Endodermal cell (in vitro differentiated cells): Measurements from ENCODE around the gene EFNA3. TPM values are rescaled to one million over a fixed set of nuclear protein-coding genes. Genes with fewer than 3 reads are reported as not detected.
A peak's percentile ranks its signal among the peaks of the same experiment; 100 is the strongest.

ENCODE experiments used
- DNase-seq: peaks from one replicate; pipeline ENCODE4 v3.0.0-alpha.2; 2017
- H3K27ac ChIP-seq: 2 replicates; pipeline ENCODE4 v1.5.1; 2013; ENCODE audit warnings: mild to moderate bottlenecking, low read depth, low read length, moderate library complexity
- H3K27me3 ChIP-seq: 2 replicates; pipeline ENCODE4 v1.6.1; 2013; ENCODE audit warnings: mild to moderate bottlenecking, low read length, moderate library complexity; ENCODE audit not compliant: insufficient read depth, control insufficient read depth, poor library complexity, severe bottlenecking
- H3K36me3 ChIP-seq: 2 replicates; pipeline ENCODE4 v1.7.0; 2013; ENCODE audit warnings: mild to moderate bottlenecking, low read length, moderate library complexity; ENCODE audit not compliant: control insufficient read depth, insufficient read depth
- H3K4me1 ChIP-seq: one replicate; pipeline ENCODE4 v1.7.0; 2013; ENCODE audit warnings: low read length; ENCODE audit not compliant: control insufficient read depth, insufficient read depth
- H3K4me3 ChIP-seq: 2 replicates; pipeline ENCODE4 v1.5.1; 2013; ENCODE audit warnings: mild to moderate bottlenecking, low read length, moderate library complexity
- H3K9ac ChIP-seq: 2 replicates; pipeline ENCODE4 v1.6.1; 2013; ENCODE audit warnings: mild to moderate bottlenecking, low read length, moderate library complexity; ENCODE audit not compliant: poor library complexity, severe bottlenecking; ENCODE audit errors: extremely low read depth
- H3K9me3 ChIP-seq: 2 replicates; pipeline ENCODE4 v1.6.1; 2013; ENCODE audit warnings: mild to moderate bottlenecking, low read length, moderate library complexity; ENCODE audit not compliant: control insufficient read depth
- H3K27ac Mint-ChIP-seq: 2 replicates; pipeline ENCODE4 v1.8.0; 2020; ENCODE audit warnings: mixed read lengths
- H3K27me3 Mint-ChIP-seq: 2 replicates; pipeline ENCODE4 v1.8.0; 2021; ENCODE audit warnings: mild to moderate bottlenecking, mixed read lengths; ENCODE audit not compliant: insufficient read depth
- H3K36me3 Mint-ChIP-seq: 2 replicates; pipeline ENCODE4 v1.8.0; 2020; ENCODE audit warnings: low read depth, mixed read lengths
- H3K4me1 Mint-ChIP-seq: 2 replicates; pipeline ENCODE4 v1.8.0; 2020; ENCODE audit warnings: mixed read lengths
- H3K4me3 Mint-ChIP-seq: 2 replicates; pipeline ENCODE4 v1.8.0; 2020; ENCODE audit warnings: mild to moderate bottlenecking, moderate library complexity, mixed read lengths
- H3K9me3 Mint-ChIP-seq: 2 replicates; pipeline ENCODE4 v1.8.0; 2020; ENCODE audit warnings: mild to moderate bottlenecking, mixed read lengths
- WGBS, 2 experiments: methylation state at CpG; one replicate each; pipeline versions ENCODE4 v1.1.5 to v1.1.7; 2013; ENCODE audit warnings: missing lambda C conversion rate in 2 of 2, mixed read lengths in 1 of 2; ENCODE audit not compliant: insufficient coverage in 1 of 2, insufficient read length in 1 of 2; 5-methylcytosine and 5-hydroxymethylcytosine counted together
- total RNA-seq, 2 donors: library from RNA; stranded (reverse); fragmentation: NEBNext Ultra II Directional in 1 of 2; extraction: Animal tissue kit (Norgen Biotek cat#: 25700) in 1 of 2; gene quantifications; 2 replicates in 1 of 2; 3 replicates in 1 of 2; pipeline ENCODE4 v1.2.1, GENCODE V29; 2021
- TF ChIP-seq, protein P1 (sequence below): fragments of 200-600 bp; sonication (generic); conservative IDR thresholded peaks from 2 replicates; pipeline ENCODE4 v1.5.0; 2021; ENCODE audit warnings: antibody characterized with exemption, mild to moderate bottlenecking

Gene EFNA3
- total RNA-seq, 2 donors from 2014 or later, result 3.1 to 6.0 TPM

DNA sequence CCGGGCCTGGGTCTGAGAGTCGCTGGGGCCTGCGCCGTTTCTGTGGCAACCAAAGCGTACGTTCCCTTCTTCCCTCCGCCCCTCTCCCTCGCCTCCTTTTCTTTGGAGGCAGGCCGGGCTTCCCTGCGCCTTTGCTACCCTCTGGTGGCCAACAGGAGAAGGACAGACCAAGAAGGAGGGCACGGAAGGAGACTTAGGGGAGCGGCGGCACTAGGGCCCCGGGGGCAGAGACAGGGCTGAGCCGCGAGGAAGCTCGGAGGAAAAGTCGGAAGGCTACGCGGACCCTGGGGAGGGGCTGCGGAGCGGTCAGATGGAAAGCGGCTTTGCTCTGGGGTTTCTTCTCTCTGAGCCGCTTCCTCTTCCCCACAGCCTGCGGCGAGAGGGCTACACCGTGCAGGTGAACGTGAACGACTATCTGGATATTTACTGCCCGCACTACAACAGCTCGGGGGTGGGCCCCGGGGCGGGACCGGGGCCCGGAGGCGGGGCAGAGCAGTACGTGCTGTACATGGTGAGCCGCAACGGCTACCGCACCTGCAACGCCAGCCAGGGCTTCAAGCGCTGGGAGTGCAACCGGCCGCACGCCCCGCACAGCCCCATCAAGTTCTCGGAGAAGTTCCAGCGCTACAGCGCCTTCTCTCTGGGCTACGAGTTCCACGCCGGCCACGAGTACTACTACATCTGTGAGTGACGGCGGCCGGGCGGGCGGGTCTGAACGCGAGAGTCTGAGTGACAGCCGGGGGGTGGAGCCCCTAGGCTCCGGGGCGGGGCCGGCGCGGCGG lies 6.3 kb downstream of the EFNA3 start:
- Histone ChIP-seq H3K4me1 (no peaks in the 10 kb centered on the region), H3K27me3 (peaks cover 46% of the 10 kb centered on the region), H3K27ac (peak overlapping the region; percentile 66), H3K9ac (peak overlapping the region; percentile 44), H3K4me3 (peak overlapping the region; percentile 93), H3K36me3 (no peaks in the 10 kb centered on the region), H3K9me3 (no peaks in the 10 kb centered on the region)
- Mint-ChIP-seq H3K9me3 (no peaks in the 10 kb centered on the region), H3K4me1 (peaks cover 10% of the 10 kb centered on the region), H3K4me3 (peak overlapping the region; percentile 88), H3K36me3 (no peaks in the 10 kb centered on the region), H3K27me3 (peaks cover 57% of the 10 kb centered on the region), H3K27ac (peak overlapping the region; percentile 97)
- 0% methylated on average over 32 to 67 of the region's 67 CpGs for WGBS, 2 experiments
- peak; percentile 98 for DNase-seq
- TF ChIP-seq, protein P1, sequence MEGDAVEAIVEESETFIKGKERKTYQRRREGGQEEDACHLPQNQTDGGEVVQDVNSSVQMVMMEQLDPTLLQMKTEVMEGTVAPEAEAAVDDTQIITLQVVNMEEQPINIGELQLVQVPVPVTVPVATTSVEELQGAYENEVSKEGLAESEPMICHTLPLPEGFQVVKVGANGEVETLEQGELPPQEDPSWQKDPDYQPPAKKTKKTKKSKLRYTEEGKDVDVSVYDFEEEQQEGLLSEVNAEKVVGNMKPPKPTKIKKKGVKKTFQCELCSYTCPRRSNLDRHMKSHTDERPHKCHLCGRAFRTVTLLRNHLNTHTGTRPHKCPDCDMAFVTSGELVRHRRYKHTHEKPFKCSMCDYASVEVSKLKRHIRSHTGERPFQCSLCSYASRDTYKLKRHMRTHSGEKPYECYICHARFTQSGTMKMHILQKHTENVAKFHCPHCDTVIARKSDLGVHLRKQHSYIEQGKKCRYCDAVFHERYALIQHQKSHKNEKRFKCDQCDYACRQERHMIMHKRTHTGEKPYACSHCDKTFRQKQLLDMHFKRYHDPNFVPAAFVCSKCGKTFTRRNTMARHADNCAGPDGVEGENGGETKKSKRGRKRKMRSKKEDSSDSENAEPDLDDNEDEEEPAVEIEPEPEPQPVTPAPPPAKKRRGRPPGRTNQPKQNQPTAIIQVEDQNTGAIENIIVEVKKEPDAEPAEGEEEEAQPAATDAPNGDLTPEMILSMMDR, result peak; percentile 96

DNA sequence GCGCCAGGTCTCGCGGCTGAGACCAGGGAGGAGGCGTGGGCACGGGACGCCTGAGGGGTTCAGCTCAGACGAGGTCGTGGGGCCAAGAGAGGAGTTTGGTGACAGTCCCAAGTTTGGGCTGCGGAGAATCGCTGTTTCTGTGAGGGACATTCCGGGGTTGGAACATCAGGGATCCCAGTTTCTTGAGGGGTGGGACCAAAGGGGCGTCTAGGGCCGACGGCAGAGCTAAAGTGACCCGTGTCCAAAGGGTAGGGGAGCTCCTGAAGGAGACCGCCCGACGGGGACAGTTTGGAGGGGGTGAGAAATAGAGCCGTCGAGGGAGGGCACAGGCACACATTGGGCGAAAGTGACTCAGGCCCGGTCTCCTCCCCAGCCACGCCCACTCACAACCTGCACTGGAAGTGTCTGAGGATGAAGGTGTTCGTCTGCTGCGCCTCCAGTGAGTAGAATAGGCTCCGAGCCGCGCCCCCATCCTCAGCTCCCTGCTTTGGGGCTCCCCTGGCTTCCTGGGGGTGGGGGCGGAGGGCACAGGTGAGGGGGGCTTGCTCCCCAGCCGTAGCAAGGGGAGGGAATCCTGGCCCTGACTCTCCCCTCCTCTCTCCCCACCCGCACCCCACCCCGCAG lies 7.0 kb downstream of the EFNA3 start:
- Histone ChIP-seq H3K36me3 (no peaks in the 10 kb centered on the region), H3K9ac (no peak overlapping the region), H3K9me3 (no peaks in the 10 kb centered on the region), H3K27ac (no peak overlapping the region), H3K4me3 (peak overlapping the region; percentile 93), H3K4me1 (no peaks in the 10 kb centered on the region), H3K27me3 (peaks cover 39% of the 10 kb centered on the region)
- WGBS, 2 experiments, result 5% methylated on average over 10 to 32 of the region's 32 CpGs
- TF ChIP-seq, protein P1, result no peak
- peak overlapping the region; percentile 88 for H3K4me3 Mint-ChIP-seq
- peaks cover 10% of the 10 kb centered on the region for H3K4me1 Mint-ChIP-seq
- no peaks in the 10 kb centered on the region for H3K36me3 Mint-ChIP-seq
- peaks cover 51% of the 10 kb centered on the region for H3K27me3 Mint-ChIP-seq
- peak overlapping the region; percentile 97 for H3K27ac Mint-ChIP-seq
- DNase-seq, result peak; percentile 80
- H3K9me3 Mint-ChIP-seq, result no peaks in the 10 kb centered on the region

DNA sequence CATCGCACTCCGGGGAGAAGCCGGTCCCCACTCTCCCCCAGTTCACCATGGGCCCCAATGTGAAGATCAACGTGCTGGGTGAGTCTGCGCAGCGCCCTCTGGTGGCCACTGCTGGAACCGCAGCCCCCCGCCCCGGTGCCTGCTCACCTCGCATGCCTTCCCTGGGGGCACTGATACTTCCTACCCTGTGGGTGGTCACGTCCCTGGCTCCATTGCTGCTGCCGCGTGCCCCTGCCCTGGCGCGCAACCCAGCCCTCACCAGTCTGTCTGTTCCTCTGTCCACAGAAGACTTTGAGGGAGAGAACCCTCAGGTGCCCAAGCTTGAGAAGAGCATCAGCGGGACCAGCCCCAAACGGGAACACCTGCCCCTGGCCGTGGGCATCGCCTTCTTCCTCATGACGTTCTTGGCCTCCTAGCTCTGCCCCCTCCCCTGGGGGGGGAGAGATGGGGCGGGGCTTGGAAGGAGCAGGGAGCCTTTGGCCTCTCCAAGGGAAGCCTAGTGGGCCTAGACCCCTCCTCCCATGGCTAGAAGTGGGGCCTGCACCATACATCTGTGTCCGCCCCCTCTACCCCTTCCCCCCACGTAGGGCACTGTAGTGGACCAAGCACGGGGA lies 7.6 kb downstream of the EFNA3 start:
- Histone ChIP-seq H3K36me3 (no peaks in the 10 kb centered on the region), H3K9me3 (no peaks in the 10 kb centered on the region), H3K27ac (no peak overlapping the region), H3K4me3 (no peak overlapping the region), H3K4me1 (peaks cover under 1% of the 10 kb centered on the region), H3K9ac (no peak overlapping the region), H3K27me3 (peaks cover 33% of the 10 kb centered on the region)
- Mint-ChIP-seq H3K27ac (no peak overlapping the region), H3K9me3 (no peaks in the 10 kb centered on the region), H3K36me3 (no peaks in the 10 kb centered on the region), H3K4me1 (peaks cover 12% of the 10 kb centered on the region), H3K27me3 (peaks cover 47% of the 10 kb centered on the region), H3K4me3 (peak overlapping the region; percentile 88)
- 19 to 20% methylated on average over 15 to 23 of the region's 24 CpGs for WGBS, 2 experiments
- TF ChIP-seq, protein P1, result peak; percentile 99
- DNase-seq, result peak; percentile 95
